Psoas muscle (tissue), 8 donors: ENCODE data around the gene MYL11. TPM values are rescaled to one million over a fixed set of nuclear protein-coding genes. Genes with fewer than 3 reads are reported as not detected.

ENCODE experiments used
- ATAC-seq, 4 donors: fragments of 200-7000 bp; cut with Tn5 transposase; one replicate each; pipeline ENCODE4 v1.9.1; 2020; ENCODE audit warnings: moderate library complexity in 3 of 4, mild to moderate bottlenecking in 2 of 4
- DNase-seq, 2 donors: peaks; one replicate each; pipeline ENCODE4 v3.0.0-alpha.2; 2020
- H3K27ac ChIP-seq: fragments of 200-600 bp; one replicate; pipeline ENCODE4 v1.8.0; 2022
- H3K27me3 ChIP-seq, 3 donors: fragments of 200-600 bp in 1 of 3; one replicate each; pipeline versions ENCODE4 v1.6.1 to v1.8.0; 2013 to 2022; ENCODE audit warnings: low read length in 2 of 3, mild to moderate bottlenecking in 2 of 3, moderate library complexity in 1 of 3; ENCODE audit not compliant: insufficient read depth in 3 of 3
- H3K36me3 ChIP-seq, 2 donors: fragments of 200-600 bp in 1 of 2; one replicate each; pipeline versions ENCODE4 v1.6.1 to v1.8.0; 2013 to 2022; ENCODE audit warnings: low read depth in 1 of 2, mild to moderate bottlenecking in 1 of 2, moderate library complexity in 1 of 2; ENCODE audit not compliant: insufficient read depth in 1 of 2
- H3K4me1 ChIP-seq: fragments of 200-600 bp; one replicate; pipeline ENCODE4 v1.8.0; 2022
- H3K4me3 ChIP-seq: fragments of 200-600 bp; one replicate; pipeline ENCODE4 v1.8.0; 2022; ENCODE audit warnings: mild to moderate bottlenecking
- H3K9me3 ChIP-seq: fragments of 200-600 bp; one replicate; pipeline ENCODE4 v1.8.0; 2022
- CTCF ChIP-seq: fragments of 200-600 bp; IDR thresholded peaks from one replicate; pipeline ENCODE4 v1.8.0; 2022; ENCODE audit warnings: antibody characterized with exemption
- WGBS, 3 donors: extraction: QIAGEN DNeasy Blood & Tissue Kit; methylation state at CpG; one replicate each; pipeline versions ENCODE4 v1.1.6 to v1.1.7; 2013; 5-methylcytosine and 5-hydroxymethylcytosine counted together
- intact Hi-C, 2 donors: fragments of 100-400 bp; cut with DNase I; formaldehyde crosslinking; loops; one replicate each; pipeline versions ENCODE4 v1.11.0 to v1.14.2; 2022
- polyA plus RNA-seq, 3 donors: library from polyadenylated mRNA; stranded (reverse); fragments of 200-250 nt; gene quantifications; one replicate each; pipeline ENCODE4 v1.2.3, GENCODE V29; 2013
- total RNA-seq, 4 donors: library from RNA; stranded (reverse); fragmentation: NEBNext Ultra II Directional in 2 of 4; extraction: Animal tissue kit (Norgen Biotek cat#: 25700) in 2 of 4; gene quantifications; one replicate each; pipeline versions ENCODE4 v1.2.1 to v1.2.4, GENCODE V29; 2021 to 2023
- donor health status: healthy with polysubstance abuse.
- donor health status: DM: no; HTN: no; CAD: no; lungs with moderate emphysema.
- donor health status: Bipolar disorder and iron deficiency.
- donor health status: healthy.
- donor health status: DM: yes; HTN: yes; CAD: no.
- donor health status: DM: no; HTN: no; CAD: no.
- donor health status: DM: no; HTN: no; CAD: no.
- donor health status: DM: yes; HTN: yes; CAD: no.

Gene MYL11
- total and polyA plus RNA-seq, 7 donors: 636 to 6,743 (median 2,548) TPM

DNA sequence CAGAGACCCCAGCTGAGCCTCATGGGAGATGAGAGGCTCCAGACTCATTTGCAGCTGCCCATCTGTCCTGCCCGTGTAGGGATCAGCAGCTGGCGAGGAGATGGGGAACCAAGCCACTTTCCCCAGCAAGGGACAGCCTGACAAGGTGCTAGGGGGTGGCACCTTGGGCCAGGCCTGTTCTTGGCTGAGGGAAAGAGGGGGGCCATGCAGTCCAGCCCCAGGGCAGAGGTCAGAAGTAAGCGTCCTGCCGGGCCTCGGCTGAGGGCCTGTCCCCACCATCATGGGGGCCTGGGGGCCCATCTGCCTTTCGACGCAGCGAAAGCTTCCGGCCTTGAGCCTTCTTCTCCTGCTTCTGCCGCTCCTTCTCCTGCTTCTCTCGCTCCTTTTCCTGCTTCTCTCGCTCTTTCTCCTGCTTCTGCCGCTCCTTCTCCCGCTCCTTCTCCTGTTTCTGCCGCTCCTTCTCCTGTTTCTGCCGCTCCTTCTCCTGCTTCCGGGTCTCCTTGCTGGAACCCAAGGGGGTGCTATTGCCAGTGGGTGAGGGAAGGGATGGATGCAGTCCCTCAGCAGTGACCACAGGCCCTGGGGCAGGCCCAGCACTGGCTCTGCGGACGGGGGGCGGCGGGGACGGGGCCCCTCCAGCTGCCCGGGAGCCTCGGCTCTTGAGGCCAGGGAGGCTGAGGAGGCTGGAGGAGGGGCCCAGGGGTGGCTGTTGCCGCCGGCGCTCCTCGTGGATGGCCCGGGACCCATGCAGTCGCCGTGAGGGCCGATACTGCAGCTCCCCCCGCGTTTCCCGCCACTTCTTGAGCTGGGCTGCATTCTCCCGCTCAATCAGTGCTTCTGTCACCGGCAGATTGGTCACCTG is 16.7 kb upstream of the MYL11 start:
- 84 to 88% (median 85%) methylated on average over 30 to 37 of the region's 37 CpGs for WGBS, 3 donors
- H3K36me3 ChIP-seq: peaks cover 0 to 69% of the 10 kb centered on the region in 2 donors
- intact Hi-C loops: no loop called here

DNA sequence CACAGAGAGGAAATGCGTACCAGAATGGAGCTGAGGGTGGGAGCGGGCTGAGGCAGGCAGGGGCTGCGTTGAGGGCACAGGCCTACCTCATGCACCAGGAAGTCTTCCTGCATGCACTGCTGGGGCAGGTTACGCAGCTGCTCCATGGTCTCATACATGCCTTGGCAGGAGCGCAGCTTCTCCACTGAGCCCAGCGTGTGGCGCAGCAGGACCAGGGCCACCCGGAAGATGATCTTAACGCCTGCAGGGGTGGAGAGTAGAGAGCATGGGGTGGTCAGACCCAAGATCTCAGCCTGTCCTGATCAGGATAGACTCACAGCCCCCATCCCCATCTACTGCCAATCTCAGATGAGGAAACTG is 16.0 kb upstream of the MYL11 start:
- H3K4me1 ChIP-seq: peaks cover 26% of the 10 kb centered on the region
- WGBS, 3 donors: 88 to 90% (median 90%) methylated on average over 9 of the region's 9 CpGs
- H3K4me3 ChIP-seq: no peak overlapping the region
- intact Hi-C loops: no loop called here
- H3K9me3 ChIP-seq: no peaks in the 10 kb centered on the region
- H3K27me3 ChIP-seq: no peaks in the 10 kb centered on the region
- no peak overlapping the region for H3K27ac ChIP-seq
- H3K36me3 ChIP-seq: peaks cover 0 to 69% of the 10 kb centered on the region in 2 donors
- ATAC-seq (no peak), DNase-seq (no peak)
- TF ChIP-seq CTCF: no peak

More for the DNA sequence above, 16.7 kb upstream of the MYL11 start:
- no peak for ATAC-seq
- TF ChIP-seq CTCF: no peak
- H3K27ac ChIP-seq: no peak overlapping the region
- peak in 1 of 2 donors; percentile 54 for DNase-seq
- no peaks in the 10 kb centered on the region for H3K27me3 ChIP-seq
- H3K4me1 ChIP-seq: peaks cover 26% of the 10 kb centered on the region
- no peaks in the 10 kb centered on the region for H3K9me3 ChIP-seq
- no peak overlapping the region for H3K4me3 ChIP-seq

DNA sequence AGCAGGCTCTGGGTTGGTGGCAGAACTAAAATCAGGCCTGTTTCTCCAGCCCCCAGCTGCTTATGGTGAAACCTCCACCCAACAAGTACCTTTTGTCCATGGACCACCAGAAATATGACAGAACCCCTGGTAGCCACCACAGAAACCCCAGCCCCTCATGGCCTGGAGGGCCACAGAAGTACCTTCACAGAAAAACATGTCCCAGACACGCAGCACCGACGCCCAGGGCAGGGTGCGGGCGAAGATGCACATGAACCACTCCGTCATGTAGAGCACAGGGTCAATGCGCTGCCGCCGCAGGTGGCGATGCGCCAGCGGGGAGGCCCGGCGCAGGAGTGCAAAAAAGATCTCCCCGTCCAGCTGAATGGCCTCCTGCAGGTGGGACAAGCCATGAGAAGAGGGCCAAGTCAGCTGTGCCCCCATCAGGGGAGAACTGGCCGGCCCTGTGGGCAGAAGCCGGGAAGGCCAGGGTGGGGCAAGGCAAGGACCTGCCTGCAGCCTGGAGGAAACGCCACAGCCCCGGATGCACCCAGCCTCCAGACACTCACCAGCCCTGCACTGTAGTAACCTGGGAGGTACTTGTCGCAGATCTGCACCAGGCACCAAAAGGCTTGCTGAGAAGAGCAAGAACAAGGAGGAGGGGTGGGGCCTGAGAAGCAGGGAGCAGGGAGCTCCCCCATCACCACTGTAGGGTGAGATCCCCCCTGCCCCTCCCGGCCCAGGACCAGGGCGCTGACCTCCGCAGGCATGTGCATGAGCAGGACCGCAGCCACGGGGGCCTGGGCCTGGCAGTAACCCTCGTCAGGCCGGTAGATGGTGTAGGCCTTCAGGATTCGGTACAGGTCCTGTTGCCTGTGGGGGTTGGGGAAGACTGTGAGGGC is 15.4 kb upstream of the MYL11 start:
- no peaks in the 10 kb centered on the region for H3K9me3 ChIP-seq
- intact Hi-C loops: no loop called here
- TF ChIP-seq CTCF: no peak
- no peaks in the 10 kb centered on the region for H3K27me3 ChIP-seq
- no peak overlapping the region for H3K27ac ChIP-seq
- DNase-seq (no peak), ATAC-seq (no peak)
- peaks cover 0 to 72% of the 10 kb centered on the region in 2 donors for H3K36me3 ChIP-seq
- no peak overlapping the region for H3K4me3 ChIP-seq
- WGBS, 3 donors: 81 to 88% (median 85%) methylated on average over 28 of the region's 28 CpGs
- peaks cover 19% of the 10 kb centered on the region for H3K4me1 ChIP-seq

DNA sequence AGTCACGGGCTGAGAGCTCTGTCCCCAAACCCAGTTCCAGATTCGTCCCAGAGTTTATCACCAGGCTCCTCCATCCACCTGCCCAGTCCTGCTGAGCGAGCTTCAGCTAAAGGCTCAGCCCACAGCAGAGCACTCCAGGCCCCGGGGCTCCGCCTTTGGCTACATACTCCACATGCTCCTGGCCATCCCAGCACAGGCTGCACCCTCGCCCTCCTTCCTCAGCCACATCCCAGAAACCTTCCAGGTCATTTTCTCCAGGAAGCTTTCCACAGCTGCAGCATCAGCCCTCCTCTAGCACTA is 14.8 kb upstream of the MYL11 start:
- peaks cover 0 to 78% of the 10 kb centered on the region in 2 donors for H3K36me3 ChIP-seq
- ATAC-seq (no peak), DNase-seq (no peak)
- no peak for TF ChIP-seq CTCF
- H3K4me3 ChIP-seq: no peak overlapping the region
- H3K9me3 ChIP-seq: no peaks in the 10 kb centered on the region
- no peaks in the 10 kb centered on the region for H3K27me3 ChIP-seq
- no peak overlapping the region for H3K27ac ChIP-seq
- H3K4me1 ChIP-seq: peaks cover 15% of the 10 kb centered on the region
- WGBS, 3 donors: 82 to 83% (median 83%) methylated on average over 6 of the region's 6 CpGs
- intact Hi-C loops: no loop called here
